Mucosa of rectum (tissue), 2 donors: ENCODE results near the gene SPOP.
A peak's percentile ranks its signal among the peaks of the same experiment; 100 is the strongest.

ENCODE experiments used
- H3K27ac ChIP-seq, 2 donors: one replicate each; pipeline ENCODE4 v1.7.0; 2013; ENCODE audit warnings: inconsistent platforms in 2 of 2, low read depth in 2 of 2, low read length in 2 of 2
- H3K27me3 ChIP-seq, 2 donors: one replicate each; pipeline ENCODE4 v1.7.0; 2013; ENCODE audit warnings: low read length in 2 of 2; ENCODE audit not compliant: control insufficient read depth in 2 of 2, insufficient read depth in 2 of 2
- H3K36me3 ChIP-seq, 2 donors: one replicate each; pipeline ENCODE4 v1.7.0; 2013; ENCODE audit warnings: low read length in 2 of 2; ENCODE audit not compliant: control insufficient read depth in 2 of 2, insufficient read depth in 2 of 2
- H3K4me1 ChIP-seq, 2 donors: one replicate each; pipeline ENCODE4 v1.7.0; 2013; ENCODE audit warnings: low read length in 2 of 2, mild to moderate bottlenecking in 1 of 2; ENCODE audit not compliant: control insufficient read depth in 2 of 2, insufficient read depth in 2 of 2
- H3K4me3 ChIP-seq, 2 donors: one replicate each; pipeline ENCODE4 v1.7.0; 2013; ENCODE audit warnings: low read length in 2 of 2
- H3K9ac ChIP-seq, 2 donors: one replicate each; pipeline ENCODE4 v1.7.0; 2013; ENCODE audit warnings: low read length in 2 of 2, low read depth in 1 of 2, mild to moderate bottlenecking in 1 of 2
- H3K9me3 ChIP-seq, 2 donors: one replicate each; pipeline ENCODE4 v1.7.0; 2013; ENCODE audit warnings: low read length in 2 of 2; ENCODE audit not compliant: control insufficient read depth in 2 of 2
- donor health status: healthy.
- donor health status: Normal muscosa, but diverticular disease.

Gene SPOP

GRCh38 chr17:49621946-49622529 is 55.9 kb downstream of the SPOP start:
- Histone ChIP-seq H3K9me3 (no peaks in the 10 kb centered on the region), H3K27me3 (no peaks in the 10 kb centered on the region), H3K36me3 (peaks cover 39 to 48% of the 10 kb centered on the region in 2 donors), H3K4me3 (no peak overlapping the region), H3K27ac (no peak overlapping the region), H3K9ac (no peak overlapping the region), H3K4me1 (peaks cover 0 to 4% of the 10 kb centered on the region in 2 donors)

- H3K9ac ChIP-seq, result no peak overlapping the region
- no peak overlapping the region for H3K4me3 ChIP-seq
- H3K4me1 ChIP-seq, result peaks cover 3 to 4% of the 10 kb centered on the region in 2 donors
- no peaks in the 10 kb centered on the region for H3K9me3 ChIP-seq
- no peaks in the 10 kb centered on the region for H3K27me3 ChIP-seq
- H3K27ac ChIP-seq, result no peak overlapping the region
- peaks cover 45 to 54% of the 10 kb centered on the region in 2 donors for H3K36me3 ChIP-seq
Measured at GRCh38 chr17:49621420-49621819, 56.5 kb downstream of the SPOP start.

- Histone ChIP-seq H3K4me1 (peaks cover 4% of the 10 kb centered on the region in 2 donors), H3K4me3 (no peak overlapping the region), H3K9me3 (no peaks in the 10 kb centered on the region), H3K27ac (peak overlapping the region in 1 of 2 donors; percentile 53), H3K27me3 (no peaks in the 10 kb centered on the region), H3K36me3 (peaks cover 60 to 79% of the 10 kb centered on the region in 2 donors), H3K9ac (no peak overlapping the region)
Measured at GRCh38 chr17:49618028-49618611, 59.8 kb downstream of the SPOP start.

GRCh38 chr17:49616601-49617131 is 61.2 kb downstream of the SPOP start:
- Histone ChIP-seq H3K36me3 (peaks cover 56 to 79% of the 10 kb centered on the region in 2 donors), H3K4me1 (peaks cover 4% of the 10 kb centered on the region in 2 donors), H3K27me3 (no peaks in the 10 kb centered on the region), H3K9me3 (no peaks in the 10 kb centered on the region), H3K9ac (no peak overlapping the region), H3K27ac (peak overlapping the region; percentile 25 to 53), H3K4me3 (no peak overlapping the region)

GRCh38 chr17:49616086-49616485 is 61.8 kb downstream of the SPOP start:
- Histone ChIP-seq H3K4me3 (no peak overlapping the region), H3K9ac (no peak overlapping the region), H3K27me3 (no peaks in the 10 kb centered on the region), H3K4me1 (peaks cover 4% of the 10 kb centered on the region in 2 donors), H3K9me3 (no peaks in the 10 kb centered on the region), H3K36me3 (peaks cover 52 to 76% of the 10 kb centered on the region in 2 donors), H3K27ac (peak overlapping the region in 1 of 2 donors; percentile 44)

GRCh38 chr17:49613182-49613800 is 64.6 kb downstream of the SPOP start:
- peaks cover 4% of the 10 kb centered on the region in 2 donors for H3K4me1 ChIP-seq
- H3K4me3 ChIP-seq, result no peak overlapping the region

GRCh38 chr17:49612726-49613125 is 65.2 kb downstream of the SPOP start:
- Histone ChIP-seq H3K9ac (no peak overlapping the region), H3K4me1 (peaks cover under 1 to 4% of the 10 kb centered on the region in 2 donors), H3K27me3 (no peaks in the 10 kb centered on the region), H3K36me3 (peaks cover 54 to 71% of the 10 kb centered on the region in 2 donors), H3K4me3 (no peak overlapping the region), H3K9me3 (no peaks in the 10 kb centered on the region), H3K27ac (no peak overlapping the region)

More at GRCh38 chr17:49613182-49613800, 64.6 kb downstream of the SPOP start:
- Histone ChIP-seq H3K27ac (no peak overlapping the region), H3K36me3 (peaks cover 53 to 74% of the 10 kb centered on the region in 2 donors), H3K27me3 (no peaks in the 10 kb centered on the region), H3K9ac (no peak overlapping the region), H3K9me3 (no peaks in the 10 kb centered on the region)

- Histone ChIP-seq H3K27ac (no peak overlapping the region), H3K9ac (no peak overlapping the region), H3K36me3 (peaks cover 54 to 61% of the 10 kb centered on the region in 2 donors), H3K4me1 (no peaks in the 10 kb centered on the region), H3K27me3 (no peaks in the 10 kb centered on the region), H3K4me3 (no peak overlapping the region), H3K9me3 (no peaks in the 10 kb centered on the region)
Measured at GRCh38 chr17:49610883-49611584, 66.9 kb downstream of the SPOP start.

- no peaks in the 10 kb centered on the region for H3K4me1 ChIP-seq
- peaks cover 57 to 59% of the 10 kb centered on the region in 2 donors for H3K36me3 ChIP-seq
- H3K9ac ChIP-seq, result no peak overlapping the region
- no peak overlapping the region for H3K27ac ChIP-seq
- no peaks in the 10 kb centered on the region for H3K9me3 ChIP-seq
- no peak overlapping the region for H3K4me3 ChIP-seq
- H3K27me3 ChIP-seq, result no peaks in the 10 kb centered on the region
Measured at GRCh38 chr17:49604314-49604869, 73.5 kb downstream of the SPOP start.
